Endothelial cell of umbilical vein (primary cell): ENCODE data around the gene MAEA. TPM values are rescaled to one million over a fixed set of nuclear protein-coding genes. Genes with fewer than 3 reads are reported as not detected.

Experiments used
- BruUV-seq: library from RNA; stranded (reverse); fragments of 400-500 nt; replicated peaks from 2 replicates; lab custom pipeline; 2021; lab: Mats Ljungman, UMichigan
- CTCF ChIA-PET: fragments of 300-600, 350-600 bp; sonication (Branson Sonifier 250); formaldehyde crosslinking; loops from one replicate; lab custom pipeline; 2021; ENCODE audit warnings: antibody characterized with exemption, inconsistent platforms; lab: Charles Lee
- POLR2A ChIA-PET: fragments of 300-600, 350-600 bp; sonication (Branson Sonifier 250); formaldehyde crosslinking; loops from one replicate; lab custom pipeline; 2021; ENCODE audit warnings: antibody characterized with exemption, inconsistent platforms; lab: Charles Lee
- DNase-seq: peaks from one replicate; pipeline ENCODE4 v3.0.0-alpha.2; 2011; ENCODE audit warnings: low read depth, low spot score
- FAIRE-seq: peaks from 2 replicates; lab custom pipeline; 2011; peaks lifted over from hg19 to GRCh38; lab: Jason Lieb, UNC
- H2AFZ ChIP-seq: 2 replicates; pipeline ENCODE4 v1.6.0; 2012; ENCODE audit warnings: low read depth, low read length, control low read depth, inconsistent platforms
- H3K27ac ChIP-seq: 2 replicates; pipeline ENCODE4 v1.5.1; 2011; ENCODE audit warnings: low read depth, mild to moderate bottlenecking, control low read depth, low read length, moderate library complexity; ENCODE audit not compliant: insufficient read depth
- H3K27me3 ChIP-seq, 2 experiments: 2 replicates each; pipeline versions ENCODE4 v1.6.0 to v1.6.1; 2011; ENCODE audit warnings: low read length in 2 of 2, mixed read lengths in 1 of 2; ENCODE audit not compliant: control insufficient read depth in 2 of 2, insufficient read depth in 2 of 2
- H3K36me3 ChIP-seq, 2 experiments: 2 replicates in 1 of 2; 3 replicates in 1 of 2; pipeline ENCODE4 v1.5.1; 2011; ENCODE audit warnings: low read length in 2 of 2, mild to moderate bottlenecking in 1 of 2, moderate library complexity in 1 of 2; ENCODE audit not compliant: control insufficient read depth in 2 of 2, insufficient read depth in 2 of 2; ENCODE audit errors: extremely low read depth in 1 of 2
- H3K4me1 ChIP-seq: 3 replicates; pipeline ENCODE4 v1.5.1; 2011; ENCODE audit warnings: mild to moderate bottlenecking, low read length; ENCODE audit not compliant: control insufficient read depth, insufficient read depth; ENCODE audit errors: extremely low read depth
- H3K4me2 ChIP-seq: 2 replicates; pipeline ENCODE4 v1.6.1; 2011; ENCODE audit warnings: low read length, control low read depth, mixed read lengths; ENCODE audit not compliant: insufficient read depth
- H3K4me3 ChIP-seq, 3 experiments: fragments of 200-600 bp in 1 of 3; sonication (generic), shearing (Covaris generic) in 1 of 3; replicated peaks in 1 of 3; 2 replicates each; pipeline ENCODE4 v1.5.1; 2011 to 2016; ENCODE audit warnings: control low read depth in 3 of 3, low read length in 3 of 3, mild to moderate bottlenecking in 2 of 3, inconsistent platforms in 1 of 3, low read depth in 1 of 3, moderate library complexity in 1 of 3; ENCODE audit not compliant: insufficient read depth in 1 of 3
- H3K79me2 ChIP-seq: 2 replicates; pipeline ENCODE4 v1.6.0; 2012; ENCODE audit warnings: low read length, inconsistent platforms; ENCODE audit not compliant: control insufficient read depth, insufficient read depth
- H3K9ac ChIP-seq: replicated peaks from 2 replicates; pipeline ENCODE3; 2011; ENCODE audit warnings: low read length, control low read depth; ENCODE audit not compliant: insufficient read depth; ENCODE audit errors: extremely low read depth
- H3K9me1 ChIP-seq: replicated peaks from 3 replicates; pipeline ENCODE4 v1.6.0; 2011; ENCODE audit warnings: mild to moderate bottlenecking, low read length; ENCODE audit not compliant: control insufficient read depth, insufficient read depth; ENCODE audit errors: extremely low read depth
- H3K9me3 ChIP-seq: replicated peaks from 2 replicates; pipeline ENCODE4 v1.5.1; 2012; ENCODE audit warnings: low read length, inconsistent platforms; ENCODE audit not compliant: control insufficient read depth, insufficient read depth
- H4K20me1 ChIP-seq: replicated peaks from 2 replicates; pipeline ENCODE3; 2011; ENCODE audit warnings: mild to moderate bottlenecking, low read length; ENCODE audit not compliant: control insufficient read depth, insufficient read depth; ENCODE audit errors: extremely low read depth
- EZH2 ChIP-seq: IDR thresholded peaks from 2 replicates; pipeline ENCODE4 v1.6.1; 2012; ENCODE audit warnings: borderline replicate concordance, low read depth, mild to moderate bottlenecking, moderate library complexity, low read length, inconsistent platforms; ENCODE audit not compliant: severe bottlenecking
- FOS ChIP-seq: IDR thresholded peaks from 2 replicates; pipeline ENCODE4 v1.6.1; 2011; ENCODE audit warnings: mild to moderate bottlenecking, low read length, moderate library complexity, borderline replicate concordance; ENCODE audit not compliant: insufficient read depth
- GATA2 ChIP-seq: IDR thresholded peaks from 2 replicates; pipeline ENCODE4 v1.7.0; 2011; ENCODE audit warnings: low read depth, mild to moderate bottlenecking, moderate library complexity, mixed read lengths, low read length; ENCODE audit not compliant: insufficient read length, insufficient read depth
- JUN ChIP-seq: IDR thresholded peaks from 2 replicates; pipeline ENCODE4 v1.6.1; 2011; ENCODE audit warnings: borderline replicate concordance, low read depth; ENCODE audit not compliant: insufficient read length, insufficient read depth
- MYC ChIP-seq: IDR thresholded peaks from one replicate; pipeline ENCODE4 v1.6.1; 2011; ENCODE audit warnings: mild to moderate bottlenecking, low read depth, low read length
- POLR2A ChIP-seq: IDR thresholded peaks from 2 replicates; pipeline ENCODE4 v1.6.1; 2012; ENCODE audit warnings: low read depth, mild to moderate bottlenecking, control low read depth, low read length
- POLR2AphosphoS5 ChIP-seq: IDR thresholded peaks from 2 replicates; pipeline ENCODE4 v1.6.1; 2012; ENCODE audit warnings: low read depth, mild to moderate bottlenecking, control low read depth, low read length, moderate library complexity; ENCODE audit not compliant: insufficient read depth
- dilution Hi-C: fragments of 300-500 bp; cut with MboI; formaldehyde crosslinking; loops from one replicate; pipeline ENCODE4 v1.15.0; 2019; ENCODE audit warnings: low sequenced_read_pairs; ENCODE audit not compliant: extremely low pct_ligation_motif_present
- intact Hi-C: fragments of 100-400 bp; cut with micrococcal nuclease; formaldehyde crosslinking; loops from one replicate; pipeline ENCODE4 v1.10.0; 2022
- polyA plus RNA-seq, 4 experiments: library from polyadenylated mRNA; depleted of rRNA in 3 of 4; stranded (reverse) in 3 of 4; unstranded in 1 of 4; fragments of >200 nt; gene quantifications; 2 replicates each; pipeline versions ENCODE4 v1.2.1 to v1.2.3, GENCODE V29; 2011 to 2012; ENCODE audit warnings: missing spikeins in 1 of 4
- total RNA-seq: library from RNA; stranded (reverse); gene quantifications from 2 replicates; pipeline ENCODE4 v1.2.3, GENCODE V29; 2021
- TF ChIP-seq, protein P1 (sequence below), 2 donors: IDR thresholded peaks; 1 replicate in 1 of 2; 2 replicates in 1 of 2; pipeline ENCODE4 v1.5.1; 2011; ENCODE audit warnings: low read length in 2 of 2, mild to moderate bottlenecking in 2 of 2, moderate library complexity in 2 of 2, control low read depth in 1 of 2, inconsistent platforms in 1 of 2, low read depth in 1 of 2; ENCODE audit not compliant: insufficient read depth in 1 of 2; ENCODE audit errors: extremely low read depth in 1 of 2
- TF ChIP-seq, protein P2 (sequence below): IDR thresholded peaks from 2 replicates; pipeline ENCODE4 v1.6.1; 2011; ENCODE audit not compliant: insufficient read depth, insufficient read length

The MAEA gene
- total and polyA plus RNA-seq, 2 donors (not counting 3 experiments of a cell fraction or from before 2014, with no cell fraction given), result 66.0 to 108 TPM

DNA sequence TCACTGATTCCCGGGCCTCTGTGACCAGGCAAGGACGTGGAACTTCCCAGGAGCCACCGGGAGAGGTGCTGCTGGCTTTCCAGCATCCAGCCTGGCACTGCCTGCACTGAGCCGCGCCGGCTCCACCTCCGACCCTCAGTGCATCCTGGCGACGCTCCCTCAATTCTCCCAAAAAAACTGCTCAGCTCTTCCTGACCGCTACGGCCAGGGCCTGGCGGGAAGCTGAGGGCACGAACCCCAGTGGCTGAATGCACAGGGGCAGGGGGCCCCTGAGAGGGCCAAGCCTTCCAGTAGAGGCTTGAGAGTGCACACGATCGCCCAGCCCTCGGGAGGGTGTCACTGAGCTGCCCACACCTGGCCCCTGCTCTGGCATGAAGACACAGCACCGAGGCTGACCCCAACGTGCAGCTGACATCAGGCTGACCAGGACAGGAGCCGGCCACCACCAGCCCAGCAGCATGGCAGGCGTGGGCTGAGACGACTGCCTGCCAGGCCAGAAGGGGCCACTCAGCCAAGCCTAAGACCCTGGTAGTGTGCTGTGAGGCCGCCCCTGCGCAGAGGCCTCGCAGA, 47.7 kb upstream of the MAEA start:
- H2AFZ ChIP-seq, result no peak overlapping the region
- no peaks in the 10 kb centered on the region for H3K27me3 ChIP-seq
- H3K4me3 ChIP-seq, result no peak overlapping the region
- FAIRE-seq, result no peak
- intact Hi-C loops (no loop called here), dilution Hi-C loops (no loop called here)
- H3K4me1 ChIP-seq, result peaks cover 9% of the 10 kb centered on the region
- POLR2A ChIA-PET, result no interaction called here
- no peaks in the 10 kb centered on the region for H4K20me1 ChIP-seq
- no peak for TF ChIP-seq GATA2
- TF ChIP-seq JUN, result no peak
- no peak for TF ChIP-seq POLR2A
- no peak for TF ChIP-seq POLR2AphosphoS5
- TF ChIP-seq, protein P1, sequence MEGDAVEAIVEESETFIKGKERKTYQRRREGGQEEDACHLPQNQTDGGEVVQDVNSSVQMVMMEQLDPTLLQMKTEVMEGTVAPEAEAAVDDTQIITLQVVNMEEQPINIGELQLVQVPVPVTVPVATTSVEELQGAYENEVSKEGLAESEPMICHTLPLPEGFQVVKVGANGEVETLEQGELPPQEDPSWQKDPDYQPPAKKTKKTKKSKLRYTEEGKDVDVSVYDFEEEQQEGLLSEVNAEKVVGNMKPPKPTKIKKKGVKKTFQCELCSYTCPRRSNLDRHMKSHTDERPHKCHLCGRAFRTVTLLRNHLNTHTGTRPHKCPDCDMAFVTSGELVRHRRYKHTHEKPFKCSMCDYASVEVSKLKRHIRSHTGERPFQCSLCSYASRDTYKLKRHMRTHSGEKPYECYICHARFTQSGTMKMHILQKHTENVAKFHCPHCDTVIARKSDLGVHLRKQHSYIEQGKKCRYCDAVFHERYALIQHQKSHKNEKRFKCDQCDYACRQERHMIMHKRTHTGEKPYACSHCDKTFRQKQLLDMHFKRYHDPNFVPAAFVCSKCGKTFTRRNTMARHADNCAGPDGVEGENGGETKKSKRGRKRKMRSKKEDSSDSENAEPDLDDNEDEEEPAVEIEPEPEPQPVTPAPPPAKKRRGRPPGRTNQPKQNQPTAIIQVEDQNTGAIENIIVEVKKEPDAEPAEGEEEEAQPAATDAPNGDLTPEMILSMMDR (IDR thresholded peaks at IDR 0.05; ENCODE audit: extremely low read depth in 1 of 2, insufficient read depth in 1 of 2, low read depth in 1 of 2, low read length in 2 of 2), result no peak
- TF ChIP-seq, protein P2, sequence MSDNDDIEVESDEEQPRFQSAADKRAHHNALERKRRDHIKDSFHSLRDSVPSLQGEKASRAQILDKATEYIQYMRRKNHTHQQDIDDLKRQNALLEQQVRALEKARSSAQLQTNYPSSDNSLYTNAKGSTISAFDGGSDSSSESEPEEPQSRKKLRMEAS, result no peak
- no peak for TF ChIP-seq MYC
- no peak for TF ChIP-seq EZH2
- TF ChIP-seq FOS, result no peak
- H3K9ac ChIP-seq, result no peak overlapping the region
- H3K9me1 ChIP-seq, result no peaks in the 10 kb centered on the region
- H3K36me3 ChIP-seq, result peaks cover 3 to 27% of the 10 kb centered on the region in 2 experiments
- no peaks in the 10 kb centered on the region for H3K9me3 ChIP-seq
- peaks cover 77% of the 10 kb centered on the region for H3K79me2 ChIP-seq
- no peak for DNase-seq
- no peak overlapping the region for H3K27ac ChIP-seq
- no peak overlapping the region for H3K4me2 ChIP-seq
- no TSS peak for BruUV-seq
- CTCF ChIA-PET, result no interaction called here
